ENCODE results near the gene BLVRB.

DNA sequence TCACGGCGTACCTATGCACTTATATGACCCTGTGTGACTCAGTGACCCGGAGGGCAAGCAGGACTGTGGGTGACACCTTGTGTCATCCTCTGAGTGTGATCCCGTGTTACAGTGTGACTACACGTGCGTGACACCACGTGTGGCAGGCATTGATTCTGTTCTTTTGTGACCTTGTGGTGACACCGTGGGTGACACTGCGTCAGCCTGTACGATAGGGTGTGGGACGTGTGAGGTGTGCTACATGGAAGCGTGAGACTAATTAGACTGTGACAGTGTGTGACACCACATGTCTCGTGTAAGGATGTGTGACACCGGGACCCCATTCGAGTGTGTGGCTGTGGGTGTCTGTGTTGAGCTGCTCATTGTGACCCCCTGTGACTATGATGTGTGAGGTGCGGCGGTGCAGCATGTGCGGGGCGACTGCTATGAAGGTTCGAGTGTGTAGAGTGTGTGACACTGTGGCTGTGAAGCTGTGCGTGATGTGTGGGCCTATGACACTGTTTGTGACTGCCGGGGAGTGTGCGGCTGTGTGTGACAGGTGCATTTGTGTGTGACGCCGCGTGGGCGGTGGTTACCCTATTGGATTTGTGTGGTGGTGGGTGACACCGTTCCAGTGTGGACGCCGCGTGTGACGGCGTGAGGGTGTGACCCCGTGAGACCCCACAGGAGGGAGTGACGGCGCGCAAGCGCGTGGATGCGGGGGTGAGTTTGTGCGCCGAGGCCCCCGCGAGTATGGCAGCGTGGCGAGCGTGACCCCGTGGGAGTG lies 857 bp upstream of the BLVRB start:
- TF ChIP-seq CTCF (conservative IDR thresholded peaks at IDR 0.05) (no peak), EZH2 (IDR thresholded peaks at IDR 0.05; ENCODE audit: low read depth) (no peak)

All from PC-9 (cell line).